ENCODE measurements around the gene LOXL1. TPM values are rescaled to one million over a fixed set of nuclear protein-coding genes. Genes with fewer than 3 reads are reported as not detected.

The LOXL1 gene, protein sequence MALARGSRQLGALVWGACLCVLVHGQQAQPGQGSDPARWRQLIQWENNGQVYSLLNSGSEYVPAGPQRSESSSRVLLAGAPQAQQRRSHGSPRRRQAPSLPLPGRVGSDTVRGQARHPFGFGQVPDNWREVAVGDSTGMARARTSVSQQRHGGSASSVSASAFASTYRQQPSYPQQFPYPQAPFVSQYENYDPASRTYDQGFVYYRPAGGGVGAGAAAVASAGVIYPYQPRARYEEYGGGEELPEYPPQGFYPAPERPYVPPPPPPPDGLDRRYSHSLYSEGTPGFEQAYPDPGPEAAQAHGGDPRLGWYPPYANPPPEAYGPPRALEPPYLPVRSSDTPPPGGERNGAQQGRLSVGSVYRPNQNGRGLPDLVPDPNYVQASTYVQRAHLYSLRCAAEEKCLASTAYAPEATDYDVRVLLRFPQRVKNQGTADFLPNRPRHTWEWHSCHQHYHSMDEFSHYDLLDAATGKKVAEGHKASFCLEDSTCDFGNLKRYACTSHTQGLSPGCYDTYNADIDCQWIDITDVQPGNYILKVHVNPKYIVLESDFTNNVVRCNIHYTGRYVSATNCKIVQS
- 82.8 and 257 TPM in 2 replicates for total RNA-seq

DNA sequence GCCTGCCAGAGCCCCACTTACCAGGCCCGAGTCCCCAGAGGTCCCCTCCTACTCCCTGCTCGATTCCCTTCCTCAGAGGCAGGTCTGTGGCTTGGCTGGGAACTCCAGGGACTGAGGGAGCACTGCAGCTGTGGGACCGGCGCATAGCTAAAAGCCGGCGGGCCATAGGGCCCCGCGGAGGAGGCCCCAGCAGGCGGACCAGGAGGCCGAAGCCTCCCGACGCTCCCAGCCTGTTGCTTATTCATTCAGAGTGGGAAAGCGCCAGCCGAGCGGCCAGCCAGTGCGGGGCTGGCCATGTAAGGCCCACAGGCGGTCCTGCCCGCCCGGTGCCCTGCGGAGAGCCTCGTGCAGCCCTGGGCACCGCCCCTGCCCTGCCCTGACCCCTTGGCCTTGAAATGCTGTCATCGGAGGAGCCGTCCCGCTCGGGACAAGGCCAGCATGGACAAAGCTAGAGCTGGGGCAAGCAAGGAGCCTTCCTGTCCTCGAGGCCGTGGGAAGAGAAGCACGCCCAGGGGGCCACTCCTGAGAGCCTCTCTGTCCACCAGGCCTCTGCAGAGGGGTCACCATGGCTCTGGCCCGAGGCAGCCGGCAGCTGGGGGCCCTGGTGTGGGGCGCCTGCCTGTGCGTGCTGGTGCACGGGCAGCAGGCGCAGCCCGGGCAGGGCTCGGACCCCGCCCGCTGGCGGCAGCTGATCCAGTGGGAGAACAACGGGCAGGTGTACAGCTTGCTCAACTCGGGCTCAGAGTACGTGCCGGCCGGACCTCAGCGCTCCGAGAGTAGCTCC, at the start of gene LOXL1:
LOXL1 (plus strand) TSS at position 244 of the 784 bp plus-strand sequence; CDS start at position 566, 322 bp downstream.

DNA sequence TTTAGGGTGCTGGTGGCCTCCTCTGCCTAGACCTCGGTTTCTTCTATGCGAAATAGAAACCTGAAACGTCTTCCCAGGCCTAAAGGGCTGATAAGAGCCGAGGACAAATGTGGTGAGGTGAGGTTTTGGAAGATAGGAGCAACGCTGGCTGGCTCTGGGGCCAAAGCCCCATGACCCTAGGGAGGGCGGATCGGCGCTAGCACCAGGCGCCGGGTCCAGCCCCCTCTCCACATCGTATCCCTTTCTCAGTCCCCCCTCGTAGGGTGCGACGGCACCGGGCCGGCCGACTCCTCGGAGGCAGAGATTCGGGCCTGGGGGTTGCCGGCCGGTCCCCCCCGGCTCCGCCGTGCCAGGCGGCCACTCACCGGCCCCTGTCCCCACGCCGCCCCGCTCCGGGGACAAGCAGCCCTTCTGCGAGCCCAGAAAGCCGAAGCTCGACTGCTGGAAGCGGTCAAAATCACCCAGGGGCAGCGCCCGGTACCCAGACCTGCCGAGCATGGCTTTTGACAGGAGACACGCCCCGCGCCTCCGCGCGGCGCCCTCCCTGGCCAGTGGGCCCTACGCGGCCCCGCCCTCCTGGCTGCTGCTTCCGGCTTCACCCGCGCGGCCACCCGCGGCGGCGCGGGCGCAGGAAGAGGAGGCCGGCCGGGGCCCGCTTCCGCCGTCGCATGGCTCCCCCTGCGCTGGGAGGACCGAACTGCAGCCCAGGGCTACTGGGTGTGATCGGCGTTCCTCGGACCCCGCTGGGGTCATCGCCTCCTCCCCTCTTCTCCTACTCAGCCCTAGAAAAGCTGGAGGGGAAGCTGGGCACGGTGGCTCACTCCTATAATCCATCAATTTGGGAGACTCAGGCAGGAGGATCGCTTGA, 65.7 kb downstream of the LOXL1 start, which contains the start of gene STOML1:
STOML1 (minus strand) TSS at position 570 of the 868 bp plus-strand sequence; CDS start at position 498, 72 bp downstream.

DNA sequence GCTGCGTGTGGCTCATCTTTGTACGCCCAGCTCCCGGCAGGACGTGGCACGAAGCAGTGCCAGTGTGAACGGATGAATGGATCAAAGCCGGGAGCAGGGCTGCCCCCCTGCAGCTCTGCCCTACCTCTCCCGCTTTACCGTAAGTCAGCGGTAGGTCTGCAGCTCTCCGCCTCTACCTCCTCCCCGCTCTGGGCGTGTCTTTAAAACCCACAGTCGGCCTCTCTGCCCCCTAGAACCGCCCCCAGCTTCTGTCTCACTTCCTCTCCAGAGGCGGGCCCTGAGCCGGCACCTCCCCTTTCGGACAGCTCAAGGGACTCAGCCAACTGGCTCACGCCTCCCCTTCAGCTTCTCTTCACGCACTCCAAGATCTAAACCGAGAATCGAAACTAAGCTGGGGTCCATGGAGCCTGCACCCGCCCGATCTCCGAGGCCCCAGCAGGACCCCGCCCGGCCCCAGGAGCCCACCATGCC, 68.2 kb downstream of the LOXL1 start, which contains the start of gene PML:
PML (plus strand) TSS at position 304 of the 471 bp plus-strand sequence; CDS start at position 401, 97 bp downstream.

Other genes with a start within 250 kb of the LOXL1 start
- gene CD276, start 242.1 kb upstream of the LOXL1 start, total RNA-seq = 202 and 236 TPM in 2 replicates
- gene INSYN1, start 173.1 kb upstream of the LOXL1 start, total RNA-seq = 0.81 and 3.8 TPM in 2 replicates
- gene TBC1D21, start 52.9 kb upstream of the LOXL1 start, total RNA-seq = not detected in 2 replicates
- gene STOML1, start 65.8 kb downstream of the LOXL1 start, total RNA-seq = 17.2 and 20.7 TPM in 2 replicates
- gene PML, start 68.3 kb downstream of the LOXL1 start, total RNA-seq = 57.4 and 116 TPM in 2 replicates
- not detected in 2 replicates for gene GOLGA6A, start 156.1 kb downstream of the LOXL1 start, total RNA-seq
- under 0.01 and 1.5 TPM in 2 replicates for gene ISLR2, start 204.1 kb downstream of the LOXL1 start, total RNA-seq
- 2.8 and 52.9 TPM in 2 replicates for gene ISLR, start 247.2 kb downstream of the LOXL1 start, total RNA-seq